ENCODE data around the gene BEND3. TPM values are rescaled to one million over a fixed set of nuclear protein-coding genes. Genes with fewer than 3 reads are reported as not detected.

Gene BEND3
- polyA plus RNA-seq, 1 donor from 2014 or later: 5.7 TPM

DNA sequence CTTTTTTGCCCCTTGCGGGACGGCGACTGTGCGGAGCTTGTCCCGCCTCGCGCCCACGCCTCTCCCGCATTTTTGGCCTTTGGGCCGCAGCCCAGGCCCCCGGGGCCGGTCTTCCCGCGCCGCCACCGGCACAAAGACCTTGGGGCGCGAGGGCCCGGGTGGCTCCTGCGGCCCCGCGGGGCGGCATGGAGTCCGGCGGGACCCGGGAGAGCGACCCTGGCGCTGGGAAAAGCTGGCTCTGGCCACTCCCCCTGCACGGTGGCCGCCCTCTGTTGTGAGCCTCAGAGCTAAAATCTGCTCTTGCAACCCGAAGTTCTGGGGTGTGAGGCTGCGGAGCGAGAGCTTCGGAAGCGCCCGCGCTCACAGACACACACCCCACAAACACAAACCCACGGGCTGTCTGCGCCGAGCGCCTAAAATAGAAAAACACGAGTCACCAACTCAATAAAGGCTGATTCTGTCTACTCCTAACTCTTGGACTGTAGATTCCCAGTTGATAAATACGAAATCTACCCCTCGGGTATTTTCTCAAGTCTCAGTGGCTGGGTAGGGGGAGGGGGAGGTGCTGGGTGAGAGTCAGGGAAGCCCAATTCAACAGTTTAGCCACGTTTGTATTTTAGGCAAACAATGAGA lies 496 bp upstream of the BEND3 start:
- H3K4me2 ChIP-seq (ENCODE audit: low read length): peak overlapping the region; percentile 97
- H3K27me3 ChIP-seq (ENCODE audit: insufficient read depth, low read depth, low read length): no peaks in the 10 kb centered on the region
- peak overlapping the region; percentile 86 for H3K27ac ChIP-seq (ENCODE audit: low read length)
- TF ChIP-seq, protein P1, sequence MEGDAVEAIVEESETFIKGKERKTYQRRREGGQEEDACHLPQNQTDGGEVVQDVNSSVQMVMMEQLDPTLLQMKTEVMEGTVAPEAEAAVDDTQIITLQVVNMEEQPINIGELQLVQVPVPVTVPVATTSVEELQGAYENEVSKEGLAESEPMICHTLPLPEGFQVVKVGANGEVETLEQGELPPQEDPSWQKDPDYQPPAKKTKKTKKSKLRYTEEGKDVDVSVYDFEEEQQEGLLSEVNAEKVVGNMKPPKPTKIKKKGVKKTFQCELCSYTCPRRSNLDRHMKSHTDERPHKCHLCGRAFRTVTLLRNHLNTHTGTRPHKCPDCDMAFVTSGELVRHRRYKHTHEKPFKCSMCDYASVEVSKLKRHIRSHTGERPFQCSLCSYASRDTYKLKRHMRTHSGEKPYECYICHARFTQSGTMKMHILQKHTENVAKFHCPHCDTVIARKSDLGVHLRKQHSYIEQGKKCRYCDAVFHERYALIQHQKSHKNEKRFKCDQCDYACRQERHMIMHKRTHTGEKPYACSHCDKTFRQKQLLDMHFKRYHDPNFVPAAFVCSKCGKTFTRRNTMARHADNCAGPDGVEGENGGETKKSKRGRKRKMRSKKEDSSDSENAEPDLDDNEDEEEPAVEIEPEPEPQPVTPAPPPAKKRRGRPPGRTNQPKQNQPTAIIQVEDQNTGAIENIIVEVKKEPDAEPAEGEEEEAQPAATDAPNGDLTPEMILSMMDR (IDR thresholded peaks at IDR 0.05; ENCODE audit: poor library complexity, severe bottlenecking): peak; percentile 11
- no peak for TF ChIP-seq TAF1 (IDR thresholded peaks at IDR 0.05; ENCODE audit: low read depth)
- no peak for TF ChIP-seq SMC3 (conservative IDR thresholded peaks at IDR 0.05; ENCODE audit: poor library complexity)
- peak; percentile 63 for TF ChIP-seq MXI1 (conservative IDR thresholded peaks at IDR 0.05; ENCODE audit: poor library complexity, severe bottlenecking)
- no peak for TF ChIP-seq EZH2 (IDR thresholded peaks at IDR 0.05; ENCODE audit: borderline replicate concordance, insufficient read depth, low read length, poor library complexity, severe bottlenecking)
- no peaks in the 10 kb centered on the region for H3K36me3 ChIP-seq (ENCODE audit: insufficient read depth, low read length)
- peaks cover 7% of the 10 kb centered on the region for H3F3A ChIP-seq (ENCODE audit: insufficient read depth, low read length, poor library complexity, severe bottlenecking)
- H2AFZ ChIP-seq (ENCODE audit: low read depth, low read length): peak overlapping the region; percentile 32
- H3K9me3 ChIP-seq (ENCODE audit: low read length): no peaks in the 10 kb centered on the region
- peak overlapping the region; percentile 89 for H3K4me3 ChIP-seq (ENCODE audit: low read length)
- no peaks in the 10 kb centered on the region for H3K9me2 ChIP-seq (ENCODE audit: insufficient read depth, low read length)
- peaks cover 17% of the 10 kb centered on the region for H3K79me2 ChIP-seq (replicated peaks; ENCODE audit: insufficient read depth, low read length)
- H3K9ac ChIP-seq (ENCODE audit: low read length): peak overlapping the region; percentile 77
- no peaks in the 10 kb centered on the region for H4K20me1 ChIP-seq (ENCODE audit: insufficient read depth)

DNA sequence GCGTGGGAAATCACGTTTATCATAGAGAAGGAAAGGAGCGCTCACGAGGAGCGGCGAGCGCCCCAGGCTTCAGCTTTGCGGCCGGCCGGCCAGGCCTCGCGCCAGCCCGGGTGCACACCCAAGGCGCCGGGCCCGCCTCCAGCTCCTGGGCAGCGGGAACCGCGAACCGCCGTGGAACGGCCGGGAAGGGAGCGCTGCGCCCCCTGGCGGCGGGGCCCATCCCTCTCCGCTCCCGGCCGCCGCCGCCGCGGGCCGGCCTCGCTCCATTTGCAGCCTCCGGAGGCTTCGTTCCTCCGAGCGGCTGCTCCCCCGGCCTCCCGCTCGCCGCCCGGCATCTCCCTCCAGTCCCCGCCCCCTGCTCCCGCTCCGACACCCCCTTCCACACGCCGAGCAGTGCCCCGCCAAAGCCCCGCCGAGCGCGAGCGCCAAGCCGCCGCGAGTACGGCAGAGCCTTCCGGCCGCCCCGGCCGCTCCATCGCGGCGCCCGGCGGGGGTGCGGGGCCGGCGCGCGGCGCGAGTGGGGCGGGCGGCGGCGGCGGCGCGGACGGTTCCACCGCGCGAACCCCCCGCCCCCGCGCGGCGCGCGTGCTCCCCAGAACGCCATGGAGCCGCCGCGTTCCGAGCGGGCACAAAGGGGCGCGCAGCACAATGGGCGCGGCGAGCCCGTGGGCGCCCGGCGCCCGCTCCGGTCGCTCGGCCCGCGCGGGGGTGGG lies 946 bp downstream of the BEND3 start:
- peak overlapping the region; percentile 91 for H3K4me2 ChIP-seq (ENCODE audit: low read length)
- H3K9me3 ChIP-seq (ENCODE audit: low read length): no peaks in the 10 kb centered on the region
- peaks cover 7% of the 10 kb centered on the region for H3F3A ChIP-seq (ENCODE audit: insufficient read depth, low read length, poor library complexity, severe bottlenecking)
- peaks cover 17% of the 10 kb centered on the region for H3K79me2 ChIP-seq (replicated peaks; ENCODE audit: insufficient read depth, low read length)
- H3K36me3 ChIP-seq (ENCODE audit: insufficient read depth, low read length): no peaks in the 10 kb centered on the region
- peak overlapping the region; percentile 89 for H3K4me3 ChIP-seq (ENCODE audit: low read length)
- no peaks in the 10 kb centered on the region for H3K9me2 ChIP-seq (ENCODE audit: insufficient read depth, low read length)
- peak overlapping the region; percentile 36 for H2AFZ ChIP-seq (ENCODE audit: low read depth, low read length)
- H3K27me3 ChIP-seq (ENCODE audit: insufficient read depth, low read depth, low read length): no peaks in the 10 kb centered on the region
- TF ChIP-seq, protein P1 (IDR thresholded peaks at IDR 0.05; ENCODE audit: poor library complexity, severe bottlenecking): peak; percentile 89
- TF ChIP-seq EP300 (conservative IDR thresholded peaks at IDR 0.05; ENCODE audit: poor library complexity, severe bottlenecking): peak; percentile 41
- TF ChIP-seq TAF1 (IDR thresholded peaks at IDR 0.05; ENCODE audit: low read depth): no peak
- no peak for TF ChIP-seq EZH2 (IDR thresholded peaks at IDR 0.05; ENCODE audit: borderline replicate concordance, insufficient read depth, low read length, poor library complexity, severe bottlenecking)
- TF ChIP-seq, protein P2, sequence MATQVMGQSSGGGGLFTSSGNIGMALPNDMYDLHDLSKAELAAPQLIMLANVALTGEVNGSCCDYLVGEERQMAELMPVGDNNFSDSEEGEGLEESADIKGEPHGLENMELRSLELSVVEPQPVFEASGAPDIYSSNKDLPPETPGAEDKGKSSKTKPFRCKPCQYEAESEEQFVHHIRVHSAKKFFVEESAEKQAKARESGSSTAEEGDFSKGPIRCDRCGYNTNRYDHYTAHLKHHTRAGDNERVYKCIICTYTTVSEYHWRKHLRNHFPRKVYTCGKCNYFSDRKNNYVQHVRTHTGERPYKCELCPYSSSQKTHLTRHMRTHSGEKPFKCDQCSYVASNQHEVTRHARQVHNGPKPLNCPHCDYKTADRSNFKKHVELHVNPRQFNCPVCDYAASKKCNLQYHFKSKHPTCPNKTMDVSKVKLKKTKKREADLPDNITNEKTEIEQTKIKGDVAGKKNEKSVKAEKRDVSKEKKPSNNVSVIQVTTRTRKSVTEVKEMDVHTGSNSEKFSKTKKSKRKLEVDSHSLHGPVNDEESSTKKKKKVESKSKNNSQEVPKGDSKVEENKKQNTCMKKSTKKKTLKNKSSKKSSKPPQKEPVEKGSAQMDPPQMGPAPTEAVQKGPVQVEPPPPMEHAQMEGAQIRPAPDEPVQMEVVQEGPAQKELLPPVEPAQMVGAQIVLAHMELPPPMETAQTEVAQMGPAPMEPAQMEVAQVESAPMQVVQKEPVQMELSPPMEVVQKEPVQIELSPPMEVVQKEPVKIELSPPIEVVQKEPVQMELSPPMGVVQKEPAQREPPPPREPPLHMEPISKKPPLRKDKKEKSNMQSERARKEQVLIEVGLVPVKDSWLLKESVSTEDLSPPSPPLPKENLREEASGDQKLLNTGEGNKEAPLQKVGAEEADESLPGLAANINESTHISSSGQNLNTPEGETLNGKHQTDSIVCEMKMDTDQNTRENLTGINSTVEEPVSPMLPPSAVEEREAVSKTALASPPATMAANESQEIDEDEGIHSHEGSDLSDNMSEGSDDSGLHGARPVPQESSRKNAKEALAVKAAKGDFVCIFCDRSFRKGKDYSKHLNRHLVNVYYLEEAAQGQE (IDR thresholded peaks at IDR 0.05; ENCODE audit: borderline replicate concordance): peak; percentile 41
- peak; percentile 76 for TF ChIP-seq MXI1 (conservative IDR thresholded peaks at IDR 0.05; ENCODE audit: poor library complexity, severe bottlenecking)
- peak; percentile 62 for TF ChIP-seq POLR2AphosphoS5 (IDR thresholded peaks at IDR 0.05)
- TF ChIP-seq RAD21 (conservative IDR thresholded peaks at IDR 0.05): peak; percentile 73
- TF ChIP-seq SMC3 (conservative IDR thresholded peaks at IDR 0.05; ENCODE audit: poor library complexity): peak; percentile 86
- no peaks in the 10 kb centered on the region for H4K20me1 ChIP-seq (ENCODE audit: insufficient read depth)
- peak overlapping the region; percentile 72 for H3K27ac ChIP-seq (ENCODE audit: low read length)
- H3K9ac ChIP-seq (ENCODE audit: low read length): peak overlapping the region; percentile 79
